HL-60 (cell line): ENCODE data around the gene OR6S1.

Experiments
- GABPA ChIP-seq: IDR thresholded peaks from 2 replicates; pipeline ENCODE4 v1.6.1; 2012; ENCODE audit warnings: low read depth
- POLR2AphosphoS5 ChIP-seq: IDR thresholded peaks from 2 replicates; pipeline ENCODE4 v1.6.1; 2012; ENCODE audit warnings: low read depth
- SPI1 ChIP-seq: IDR thresholded peaks from 2 replicates; pipeline ENCODE4 v1.6.1; 2012; ENCODE audit warnings: low read depth, mild to moderate bottlenecking, borderline replicate concordance
- TF ChIP-seq, protein P1 (sequence below): IDR thresholded peaks from one replicate; pipeline ENCODE4 v1.5.1; 2011; ENCODE audit warnings: low read length, control low read depth, inconsistent platforms; ENCODE audit not compliant: insufficient read depth
- TF ChIP-seq, protein P2 (sequence below): IDR thresholded peaks from 2 replicates; pipeline ENCODE4 v1.6.1; 2012; ENCODE audit warnings: low read depth; ENCODE audit not compliant: insufficient replicate concordance

DNA sequence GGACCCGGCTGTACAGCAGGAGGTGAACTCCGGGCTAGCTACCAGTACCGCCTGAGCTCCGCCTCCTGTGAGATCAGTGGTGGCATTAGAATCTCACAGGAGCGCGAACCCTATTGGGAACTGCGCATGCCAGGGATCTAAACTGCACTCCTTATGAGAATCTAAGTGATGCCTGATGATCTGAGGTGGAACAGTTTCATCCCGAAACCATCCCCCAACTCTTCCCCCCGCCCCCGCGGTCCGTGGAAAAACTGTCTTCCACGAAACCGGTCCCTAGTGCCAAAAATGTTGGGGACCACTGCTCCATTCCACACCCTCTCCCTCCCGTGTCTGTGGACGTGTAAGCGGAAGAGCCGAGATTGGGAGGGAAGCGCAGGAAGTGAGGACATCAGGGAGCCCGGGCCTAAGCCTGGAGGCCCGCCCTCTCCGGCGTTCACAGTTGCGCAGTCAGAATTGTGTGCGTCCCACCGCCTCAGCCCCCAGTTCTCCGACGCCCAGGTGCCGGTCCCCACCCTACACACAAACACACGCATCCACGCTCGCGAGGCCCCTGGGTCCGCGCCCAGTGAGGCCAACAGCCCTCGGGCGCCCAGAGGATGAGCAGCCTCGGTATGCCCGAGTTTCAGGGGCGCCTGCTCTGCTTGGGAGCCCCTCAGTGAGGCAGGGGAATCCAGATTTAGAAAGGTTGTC, 41.1 kb upstream of the OR6S1 start:
- no peak for TF ChIP-seq POLR2AphosphoS5
- TF ChIP-seq, protein P1, sequence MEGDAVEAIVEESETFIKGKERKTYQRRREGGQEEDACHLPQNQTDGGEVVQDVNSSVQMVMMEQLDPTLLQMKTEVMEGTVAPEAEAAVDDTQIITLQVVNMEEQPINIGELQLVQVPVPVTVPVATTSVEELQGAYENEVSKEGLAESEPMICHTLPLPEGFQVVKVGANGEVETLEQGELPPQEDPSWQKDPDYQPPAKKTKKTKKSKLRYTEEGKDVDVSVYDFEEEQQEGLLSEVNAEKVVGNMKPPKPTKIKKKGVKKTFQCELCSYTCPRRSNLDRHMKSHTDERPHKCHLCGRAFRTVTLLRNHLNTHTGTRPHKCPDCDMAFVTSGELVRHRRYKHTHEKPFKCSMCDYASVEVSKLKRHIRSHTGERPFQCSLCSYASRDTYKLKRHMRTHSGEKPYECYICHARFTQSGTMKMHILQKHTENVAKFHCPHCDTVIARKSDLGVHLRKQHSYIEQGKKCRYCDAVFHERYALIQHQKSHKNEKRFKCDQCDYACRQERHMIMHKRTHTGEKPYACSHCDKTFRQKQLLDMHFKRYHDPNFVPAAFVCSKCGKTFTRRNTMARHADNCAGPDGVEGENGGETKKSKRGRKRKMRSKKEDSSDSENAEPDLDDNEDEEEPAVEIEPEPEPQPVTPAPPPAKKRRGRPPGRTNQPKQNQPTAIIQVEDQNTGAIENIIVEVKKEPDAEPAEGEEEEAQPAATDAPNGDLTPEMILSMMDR = no peak
- TF ChIP-seq GABPA = peak; percentile 69
- TF ChIP-seq, protein P2, sequence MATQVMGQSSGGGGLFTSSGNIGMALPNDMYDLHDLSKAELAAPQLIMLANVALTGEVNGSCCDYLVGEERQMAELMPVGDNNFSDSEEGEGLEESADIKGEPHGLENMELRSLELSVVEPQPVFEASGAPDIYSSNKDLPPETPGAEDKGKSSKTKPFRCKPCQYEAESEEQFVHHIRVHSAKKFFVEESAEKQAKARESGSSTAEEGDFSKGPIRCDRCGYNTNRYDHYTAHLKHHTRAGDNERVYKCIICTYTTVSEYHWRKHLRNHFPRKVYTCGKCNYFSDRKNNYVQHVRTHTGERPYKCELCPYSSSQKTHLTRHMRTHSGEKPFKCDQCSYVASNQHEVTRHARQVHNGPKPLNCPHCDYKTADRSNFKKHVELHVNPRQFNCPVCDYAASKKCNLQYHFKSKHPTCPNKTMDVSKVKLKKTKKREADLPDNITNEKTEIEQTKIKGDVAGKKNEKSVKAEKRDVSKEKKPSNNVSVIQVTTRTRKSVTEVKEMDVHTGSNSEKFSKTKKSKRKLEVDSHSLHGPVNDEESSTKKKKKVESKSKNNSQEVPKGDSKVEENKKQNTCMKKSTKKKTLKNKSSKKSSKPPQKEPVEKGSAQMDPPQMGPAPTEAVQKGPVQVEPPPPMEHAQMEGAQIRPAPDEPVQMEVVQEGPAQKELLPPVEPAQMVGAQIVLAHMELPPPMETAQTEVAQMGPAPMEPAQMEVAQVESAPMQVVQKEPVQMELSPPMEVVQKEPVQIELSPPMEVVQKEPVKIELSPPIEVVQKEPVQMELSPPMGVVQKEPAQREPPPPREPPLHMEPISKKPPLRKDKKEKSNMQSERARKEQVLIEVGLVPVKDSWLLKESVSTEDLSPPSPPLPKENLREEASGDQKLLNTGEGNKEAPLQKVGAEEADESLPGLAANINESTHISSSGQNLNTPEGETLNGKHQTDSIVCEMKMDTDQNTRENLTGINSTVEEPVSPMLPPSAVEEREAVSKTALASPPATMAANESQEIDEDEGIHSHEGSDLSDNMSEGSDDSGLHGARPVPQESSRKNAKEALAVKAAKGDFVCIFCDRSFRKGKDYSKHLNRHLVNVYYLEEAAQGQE = no peak
- peak; percentile 39; the same call in 1 of the 2 replicates for TF ChIP-seq SPI1
